ENCODE results near the gene ADCY3. TPM values are rescaled to one million over a fixed set of nuclear protein-coding genes. Genes with fewer than 3 reads are reported as not detected.

ADCY3 gene
- polyA plus RNA-seq, 1 donor (not counting 4 experiments of a cell fraction or from before 2014, with no cell fraction given) = 33.2 TPM

GRCh38 chr2:24907116-24907515 lies 12.9 kb downstream of the ADCY3 start:
- dilution Hi-C loops (cut with MboI; ENCODE audit: extremely low pct_ligation_motif_present, low sequenced_read_pairs) = no loop called here
- Histone ChIP-seq H3K4me1 (ENCODE audit: control insufficient read depth, extremely low read depth, insufficient read depth, low read length) (no peaks in the 10 kb centered on the region), H2AFZ (ENCODE audit: control insufficient read depth, low read length) (no peak overlapping the region), H3K9me3 (ENCODE audit: control insufficient read depth, low read depth, low read length) (no peaks in the 10 kb centered on the region), H4K20me1 (ENCODE audit: control insufficient read depth, extremely low read depth, insufficient read depth, low read length) (no peaks in the 10 kb centered on the region), H3K27me3 (ENCODE audit: control insufficient read depth, extremely low read depth, insufficient read depth, low read length) (no peaks in the 10 kb centered on the region), H3K4me3 (ENCODE audit: control insufficient read depth in 2 of 3, extremely low read depth in 1 of 3, insufficient read depth in 2 of 3, low read depth in 1 of 3, low read length in 3 of 3) (no peak overlapping the region), H3K9ac (ENCODE audit: control insufficient read depth, extremely low read depth, insufficient read depth, low read length) (no peak overlapping the region), H3K36me3 (ENCODE audit: control insufficient read depth in 2 of 2, extremely low read depth in 1 of 2, insufficient read depth in 2 of 2, low read length in 2 of 2) (no peaks in the 10 kb centered on the region), H3K27ac (ENCODE audit: control insufficient read depth, insufficient read depth, low read length) (no peak overlapping the region), H3K4me2 (ENCODE audit: control insufficient read depth, extremely low read depth, insufficient read depth, low read depth, low read length) (no peak overlapping the region), H3K79me2 (ENCODE audit: control insufficient read depth, insufficient read depth, low read length) (peaks cover 15% of the 10 kb centered on the region), H3K9me1 (ENCODE audit: control insufficient read depth, extremely low read depth, insufficient read depth, low read length) (no peaks in the 10 kb centered on the region)
- FAIRE-seq = no peak
- no peak for DNase-seq (ENCODE audit: low read depth, low spot score)
- TF ChIP-seq CTCF (optimal IDR thresholded peaks at IDR 0.05 in 1 of 3, IDR thresholded peaks at IDR 0.05 in 1 of 3, conservative IDR thresholded peaks at IDR 0.05 in 1 of 3; ENCODE audit: extremely low read depth in 1 of 3, insufficient read depth in 2 of 3, low read length in 3 of 3) = no peak
- no peak for TF ChIP-seq EZH2 (IDR thresholded peaks at IDR 0.05; ENCODE audit: low read length)

GRCh38 chr2:24906466-24906865 lies 13.6 kb downstream of the ADCY3 start:
- Histone ChIP-seq H3K9me1 (ENCODE audit: control insufficient read depth, extremely low read depth, insufficient read depth, low read length) (no peaks in the 10 kb centered on the region), H3K36me3 (ENCODE audit: control insufficient read depth in 2 of 2, extremely low read depth in 1 of 2, insufficient read depth in 2 of 2, low read length in 2 of 2) (no peaks in the 10 kb centered on the region), H3K4me3 (ENCODE audit: control insufficient read depth in 2 of 3, extremely low read depth in 1 of 3, insufficient read depth in 2 of 3, low read depth in 1 of 3, low read length in 3 of 3) (no peak overlapping the region), H3K79me2 (ENCODE audit: control insufficient read depth, insufficient read depth, low read length) (peaks cover 11% of the 10 kb centered on the region), H4K20me1 (ENCODE audit: control insufficient read depth, extremely low read depth, insufficient read depth, low read length) (no peaks in the 10 kb centered on the region), H2AFZ (ENCODE audit: control insufficient read depth, low read length) (no peak overlapping the region), H3K27me3 (ENCODE audit: control insufficient read depth, extremely low read depth, insufficient read depth, low read length) (no peaks in the 10 kb centered on the region), H3K4me1 (ENCODE audit: control insufficient read depth, extremely low read depth, insufficient read depth, low read length) (no peaks in the 10 kb centered on the region), H3K27ac (ENCODE audit: control insufficient read depth, insufficient read depth, low read length) (no peak overlapping the region), H3K9ac (ENCODE audit: control insufficient read depth, extremely low read depth, insufficient read depth, low read length) (no peak overlapping the region), H3K9me3 (ENCODE audit: control insufficient read depth, low read depth, low read length) (no peaks in the 10 kb centered on the region), H3K4me2 (ENCODE audit: control insufficient read depth, extremely low read depth, insufficient read depth, low read depth, low read length) (no peak overlapping the region)
- dilution Hi-C loops (cut with MboI; ENCODE audit: extremely low pct_ligation_motif_present, low sequenced_read_pairs) = no loop called here
- DNase-seq (ENCODE audit: low read depth, low spot score) (no peak), FAIRE-seq (no peak)
- TF ChIP-seq CTCF (optimal IDR thresholded peaks at IDR 0.05 in 1 of 3, IDR thresholded peaks at IDR 0.05 in 1 of 3, conservative IDR thresholded peaks at IDR 0.05 in 1 of 3; ENCODE audit: extremely low read depth in 1 of 3, insufficient read depth in 2 of 3, low read length in 3 of 3) (no peak), EZH2 (IDR thresholded peaks at IDR 0.05; ENCODE audit: low read length) (no peak)

Measured in keratinocyte (primary cell).